Lung (tissue), 12 donors: ENCODE results near the gene AGAP1. TPM values are rescaled to one million over a fixed set of nuclear protein-coding genes. Genes with fewer than 3 reads are reported as not detected.

Source experiments
- ATAC-seq: fragments of 200-7000 bp; cut with Tn5 transposase; one replicate; pipeline ENCODE4 v1.9.1; 2020; ENCODE audit warnings: moderate number of reproducible peaks; ENCODE audit not compliant: insufficient read depth, low FRiP score
- DNase-seq, 3 donors: peaks; one replicate each; pipeline ENCODE4 v3.0.0-alpha.2; 2013 to 2017
- H3K27ac ChIP-seq, 2 donors: one replicate each; pipeline ENCODE4 v1.5.1; 2013; ENCODE audit warnings: mild to moderate bottlenecking in 2 of 2, moderate library complexity in 2 of 2, control low read depth in 1 of 2, inconsistent platforms in 1 of 2, low read depth in 1 of 2, low read length in 1 of 2
- H3K27me3 ChIP-seq, 3 donors: one replicate each; pipeline ENCODE4 v1.5.1; 2013; ENCODE audit warnings: low read length in 2 of 3; ENCODE audit not compliant: control insufficient read depth in 3 of 3, insufficient read depth in 3 of 3
- H3K36me3 ChIP-seq, 4 donors: one replicate each; pipeline ENCODE4 v1.5.1; 2013; ENCODE audit warnings: low read length in 4 of 4, mild to moderate bottlenecking in 1 of 4, moderate library complexity in 1 of 4; ENCODE audit not compliant: control insufficient read depth in 4 of 4, insufficient read depth in 4 of 4
- H3K4me1 ChIP-seq, 5 donors: one replicate each; pipeline ENCODE4 v1.5.1; 2013; ENCODE audit warnings: low read length in 5 of 5, mild to moderate bottlenecking in 2 of 5, moderate library complexity in 1 of 5; ENCODE audit not compliant: control insufficient read depth in 5 of 5, insufficient read depth in 5 of 5
- H3K4me3 ChIP-seq: one replicate; pipeline ENCODE4 v1.5.1; 2013; ENCODE audit warnings: mild to moderate bottlenecking, control low read depth, moderate library complexity
- H3K9ac ChIP-seq, 2 donors: one replicate each; pipeline ENCODE4 v1.5.1; 2013; ENCODE audit warnings: low read length in 2 of 2, control low read depth in 1 of 2; ENCODE audit not compliant: insufficient read depth in 1 of 2
- H3K9me3 ChIP-seq, 4 donors: one replicate each; pipeline ENCODE4 v1.5.1; 2013; ENCODE audit warnings: low read length in 3 of 4, mild to moderate bottlenecking in 1 of 4, moderate library complexity in 1 of 4; ENCODE audit not compliant: control insufficient read depth in 4 of 4, insufficient read depth in 3 of 4
- WGBS, 2 donors: extraction: QIAGEN DNeasy Blood & Tissue Kit; methylation state at CpG; one replicate each; pipeline ENCODE4 v1.1.7; 2013; 5-methylcytosine and 5-hydroxymethylcytosine counted together
- polyA plus RNA-seq, 2 donors: library from polyadenylated mRNA; stranded (reverse); fragments of 200-250 nt; gene quantifications; one replicate each; pipeline ENCODE4 v1.2.1, GENCODE V29; 2013
- total RNA-seq, 2 donors: library from RNA; depleted of rRNA in 1 of 2; stranded (reverse); fragments of >200 nt in 1 of 2; gene quantifications; one replicate each; pipeline ENCODE4 v1.2.1, GENCODE V29; 2014 to 2021
- TF ChIP-seq, protein P1 (sequence below): IDR thresholded peaks from 2 replicates; pipeline ENCODE4 v1.5.1; 2012; ENCODE audit warnings: mild to moderate bottlenecking; ENCODE audit errors: control extremely low read depth, extremely low read depth
- donor health status: control.
- donor health status: control.
- donor health status: Bipolar disorder and iron deficiency.
- donor health status: healthy.
- donor health status: DM: yes; HTN: yes; CAD: no.

The AGAP1 gene
- total and polyA plus RNA-seq, 4 donors = 6.6 to 39.4 (median 20.2) TPM

DNA sequence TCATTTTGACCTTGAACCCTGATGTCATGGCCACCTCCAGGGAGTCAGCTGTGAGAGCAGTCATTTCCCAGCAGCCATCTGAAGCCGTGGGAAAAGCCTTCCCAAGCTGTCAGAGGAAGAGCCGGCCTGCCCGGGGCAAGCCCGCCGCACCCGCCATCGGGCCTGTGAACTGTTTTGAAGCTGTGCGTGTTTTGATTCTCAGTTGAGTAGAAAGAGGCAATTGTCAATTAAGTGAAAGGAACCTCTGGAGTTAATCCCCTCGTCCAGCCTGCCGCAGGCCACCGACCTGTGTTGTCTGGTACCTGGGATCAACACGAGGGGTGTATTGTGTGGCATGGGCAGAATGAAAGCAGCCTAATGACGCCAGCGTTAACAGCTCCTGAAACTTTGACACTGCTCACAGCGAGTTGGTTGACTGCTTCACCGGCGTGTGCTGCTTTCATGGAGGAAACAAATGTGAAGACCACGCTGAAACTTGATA lies 318.4 kb downstream of the AGAP1 start:
- no peak for ATAC-seq
- 88 to 89% methylated on average over 18 of the region's 18 CpGs for WGBS, 2 donors
- Histone ChIP-seq H3K27me3 (no peaks in the 10 kb centered on the region), H3K4me3 (no peak overlapping the region), H3K36me3 (peaks cover 0 to 13% (median 8%) of the 10 kb centered on the region in 4 donors), H3K4me1 (peaks cover 0 to 3% (median 0%) of the 10 kb centered on the region in 5 donors), H3K9me3 (no peaks in the 10 kb centered on the region), H3K27ac (no peak overlapping the region), H3K9ac (no peak overlapping the region)
- peak in 1 of 3 donors; percentile 13 for DNase-seq
- TF ChIP-seq, protein P1, sequence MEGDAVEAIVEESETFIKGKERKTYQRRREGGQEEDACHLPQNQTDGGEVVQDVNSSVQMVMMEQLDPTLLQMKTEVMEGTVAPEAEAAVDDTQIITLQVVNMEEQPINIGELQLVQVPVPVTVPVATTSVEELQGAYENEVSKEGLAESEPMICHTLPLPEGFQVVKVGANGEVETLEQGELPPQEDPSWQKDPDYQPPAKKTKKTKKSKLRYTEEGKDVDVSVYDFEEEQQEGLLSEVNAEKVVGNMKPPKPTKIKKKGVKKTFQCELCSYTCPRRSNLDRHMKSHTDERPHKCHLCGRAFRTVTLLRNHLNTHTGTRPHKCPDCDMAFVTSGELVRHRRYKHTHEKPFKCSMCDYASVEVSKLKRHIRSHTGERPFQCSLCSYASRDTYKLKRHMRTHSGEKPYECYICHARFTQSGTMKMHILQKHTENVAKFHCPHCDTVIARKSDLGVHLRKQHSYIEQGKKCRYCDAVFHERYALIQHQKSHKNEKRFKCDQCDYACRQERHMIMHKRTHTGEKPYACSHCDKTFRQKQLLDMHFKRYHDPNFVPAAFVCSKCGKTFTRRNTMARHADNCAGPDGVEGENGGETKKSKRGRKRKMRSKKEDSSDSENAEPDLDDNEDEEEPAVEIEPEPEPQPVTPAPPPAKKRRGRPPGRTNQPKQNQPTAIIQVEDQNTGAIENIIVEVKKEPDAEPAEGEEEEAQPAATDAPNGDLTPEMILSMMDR = no peak

DNA sequence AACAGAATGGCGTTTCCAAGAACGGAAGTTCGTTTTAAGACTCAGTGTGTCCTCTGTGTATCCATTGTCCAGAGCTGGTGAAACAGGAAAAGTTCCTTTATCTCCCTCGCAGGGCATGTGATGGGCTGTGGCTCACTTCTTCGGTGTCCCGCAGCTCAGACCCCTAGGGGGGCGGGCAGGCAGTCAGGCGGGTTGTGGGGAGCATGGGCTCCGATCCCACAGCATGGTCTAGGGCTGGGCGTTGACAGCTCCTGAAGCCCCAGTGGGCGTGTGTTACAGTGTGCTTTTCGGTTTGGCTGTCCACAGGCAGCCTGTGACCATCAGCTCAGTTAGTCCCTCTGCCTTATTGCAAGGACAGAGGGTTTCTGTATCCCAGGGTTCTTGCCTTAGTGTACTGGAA lies 319.6 kb downstream of the AGAP1 start:
- no peak overlapping the region for H3K9ac ChIP-seq
- H3K4me3 ChIP-seq = no peak overlapping the region
- H3K27ac ChIP-seq = no peak overlapping the region
- TF ChIP-seq, protein P1 = no peak
- H3K9me3 ChIP-seq = no peaks in the 10 kb centered on the region
- no peaks in the 10 kb centered on the region for H3K27me3 ChIP-seq
- ATAC-seq (no peak), DNase-seq (no peak)
- whole genome bisulfite sequencing, 2 donors = 94 to 95% methylated on average over 12 of the region's 12 CpGs
- peaks cover 0 to 11% (median 8%) of the 10 kb centered on the region in 4 donors for H3K36me3 ChIP-seq
- H3K4me1 ChIP-seq = peaks cover 0 to 4% (median 0%) of the 10 kb centered on the region in 5 donors

DNA sequence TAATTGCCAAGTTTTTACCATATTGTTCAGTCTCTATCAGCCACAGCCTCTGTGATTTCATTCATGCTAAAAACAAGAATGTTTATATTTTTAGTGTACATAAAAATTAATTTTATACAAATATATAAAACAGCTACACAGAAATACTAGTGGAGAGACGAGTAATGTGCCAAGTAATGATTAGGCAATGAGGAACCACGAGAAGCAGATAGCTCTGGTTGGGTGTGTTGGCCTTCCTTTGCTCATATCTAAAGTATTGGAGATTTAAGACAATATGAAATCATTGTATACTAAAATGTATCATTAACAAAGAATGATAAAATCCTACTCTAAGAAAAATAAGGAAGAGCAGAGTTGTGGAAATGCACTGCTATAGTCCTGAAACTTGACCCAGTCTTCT lies 326.7 kb downstream of the AGAP1 start:
- 73 to 82% methylated on average over 2 of the region's 2 CpGs for WGBS, 2 donors
- H3K27me3 ChIP-seq = no peaks in the 10 kb centered on the region
- ATAC-seq = no peak
- H3K9ac ChIP-seq = no peak overlapping the region
- no peak for DNase-seq
- peaks cover 0 to 4% (median 0%) of the 10 kb centered on the region in 5 donors for H3K4me1 ChIP-seq
- no peaks in the 10 kb centered on the region for H3K9me3 ChIP-seq
- H3K4me3 ChIP-seq = no peak overlapping the region
- TF ChIP-seq, protein P1 = no peak
- peaks cover 0 to 2% (median under 1%) of the 10 kb centered on the region in 4 donors for H3K36me3 ChIP-seq
- no peak overlapping the region for H3K27ac ChIP-seq

DNA sequence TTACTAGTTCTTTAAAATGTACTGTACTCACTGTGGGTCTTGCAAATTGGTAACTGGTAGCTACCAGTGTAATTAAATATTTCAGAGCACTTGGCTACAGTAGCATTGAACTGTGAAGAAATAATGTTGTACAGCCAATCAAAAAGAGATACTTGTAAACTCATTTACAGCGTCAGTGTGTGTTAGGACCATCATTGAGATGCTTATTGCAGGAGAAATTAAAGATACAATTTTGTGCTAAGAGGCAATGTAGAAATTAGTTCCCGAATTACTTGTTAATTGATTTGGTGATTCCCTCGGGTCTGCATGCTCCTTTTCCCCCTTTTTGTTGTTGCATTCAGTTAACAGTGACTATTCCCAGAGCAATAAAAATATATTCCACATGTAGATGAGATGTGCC lies 330.5 kb downstream of the AGAP1 start:
- WGBS, 2 donors = 92% methylated on average over 3 of the region's 3 CpGs

More for the DNA sequence above, 330.5 kb downstream of the AGAP1 start:
- TF ChIP-seq, protein P1 = no peak
- no peak overlapping the region for H3K4me3 ChIP-seq
- no peak overlapping the region for H3K27ac ChIP-seq
- no peaks in the 10 kb centered on the region for H3K27me3 ChIP-seq
- ATAC-seq (no peak), DNase-seq (no peak)
- no peaks in the 10 kb centered on the region for H3K4me1 ChIP-seq
- peaks cover 0 to 8% (median 3%) of the 10 kb centered on the region in 4 donors for H3K36me3 ChIP-seq
- H3K9me3 ChIP-seq = no peaks in the 10 kb centered on the region
- no peak overlapping the region for H3K9ac ChIP-seq
